ENCODE data around the gene SHROOM3. TPM values are rescaled to one million over a fixed set of nuclear protein-coding genes. Genes with fewer than 3 reads are reported as not detected.

SHROOM3 gene
- total RNA-seq, 1 experiment from 2014 or later = 27.6 TPM

- no peak for TF ChIP-seq CTCF (conservative IDR thresholded peaks at IDR 0.05)
- H4K5ac ChIP-seq (ENCODE audit: insufficient read length, low read depth, low read length) = no peak overlapping the region
- H4K91ac ChIP-seq (ENCODE audit: insufficient read length, low read depth, low read length) = no peak overlapping the region
- no peak overlapping the region for H3K56ac ChIP-seq (ENCODE audit: insufficient read length, low read depth, low read length)
- H3T11ph ChIP-seq (ENCODE audit: low read length) = no peak overlapping the region
- Mint-ChIP-seq H3K36me3 (ENCODE audit: insufficient read depth in 1 of 3, low read depth in 3 of 3) (no peaks in the 10 kb centered on the region), H3K27ac (peak overlapping the region; percentile 11 to 95 (median 78); a peak in 5 of 7 replicates), H3K4me3 (peak overlapping the region in 1 of 2 experiments; percentile 10; a peak in 1 of 5 replicates), H3K27me3 (ENCODE audit: low read depth) (no peaks in the 10 kb centered on the region), H3K4me1 (peaks cover 24 to 43% of the 10 kb centered on the region in 2 experiments), H3K9me3 (no peaks in the 10 kb centered on the region)
- H3K9ac ChIP-seq (ENCODE audit: extremely low read depth, insufficient read length, low read length) = no peak overlapping the region
- no peak overlapping the region for H3K4me2 ChIP-seq (ENCODE audit: insufficient read depth, insufficient read length, low read length)
- no peak overlapping the region for H2BK12ac ChIP-seq (ENCODE audit: insufficient read length, low read depth, low read length)
- no peaks in the 10 kb centered on the region for H4K20me1 ChIP-seq (ENCODE audit: control insufficient read depth, insufficient read depth, insufficient read length)
- H2BK120ac ChIP-seq (ENCODE audit: low read depth, low read length, poor library complexity, severe bottlenecking) = no peak overlapping the region
- H3K4ac ChIP-seq (ENCODE audit: low read depth, low read length) = no peak overlapping the region
- no peaks in the 10 kb centered on the region for H3K79me1 ChIP-seq (ENCODE audit: insufficient read depth, low read depth, low read length, poor library complexity, severe bottlenecking)
- no peak overlapping the region for H3K14ac ChIP-seq (ENCODE audit: insufficient read depth, low read length)
- H2BK15ac ChIP-seq (ENCODE audit: low read depth, low read length) = no peak overlapping the region
- no peak overlapping the region for H3K18ac ChIP-seq (ENCODE audit: insufficient read length, low read depth, low read length)
- no CpG with 5 or more reads among the region's 6 CpGs for WGBS (ENCODE audit: extremely low coverage, insufficient read length, low lambda C conversion rate)
- H3K4me1 ChIP-seq (ENCODE audit: insufficient read depth, low read length) = peaks cover 2% of the 10 kb centered on the region; the same call in 1 of the 2 replicates
- no peaks in the 10 kb centered on the region for H3K9me3 ChIP-seq (ENCODE audit: control insufficient read depth, low read depth, low read length)
- H3K79me2 ChIP-seq (ENCODE audit: insufficient read depth, low read length) = no peaks in the 10 kb centered on the region
- H3K23ac ChIP-seq (ENCODE audit: insufficient read length, low read depth, low read length) = no peak overlapping the region
- peak; percentile 32 for DNase-seq
- no peaks in the 10 kb centered on the region for H3K23me2 ChIP-seq (ENCODE audit: insufficient read length, low read depth, low read length, poor library complexity, severe bottlenecking)
- no peak overlapping the region for H2BK5ac ChIP-seq (ENCODE audit: insufficient read length, low read length)
- no peak overlapping the region for H3K27ac ChIP-seq (ENCODE audit: insufficient read length, low read depth, low read length)
- H2BK20ac ChIP-seq (ENCODE audit: low read depth, low read length, poor library complexity, severe bottlenecking) = no peak overlapping the region
- H2AFZ ChIP-seq (ENCODE audit: low read length) = no peak overlapping the region
- no peak overlapping the region for H2AK5ac ChIP-seq (ENCODE audit: insufficient read length, low read length)
- H4K8ac ChIP-seq (replicated peaks; ENCODE audit: insufficient read length, low read depth, low read length) = no peak overlapping the region
- no peaks in the 10 kb centered on the region; the same call in 1 of the 2 replicates for H3K27me3 ChIP-seq (ENCODE audit: insufficient read depth, low read length)
Measured at GRCh38 chr4:76640353-76640910, 205.4 kb downstream of the SHROOM3 start.
